Kidney (tissue), 14 donors: Measurements from ENCODE around the gene NUDT17. TPM values are rescaled to one million over a fixed set of nuclear protein-coding genes. Genes with fewer than 3 reads are reported as not detected.

ENCODE experiments used
- DNase-seq, 5 donors: peaks; one replicate each; pipeline ENCODE4 v3.0.0-alpha.2; 2013 to 2020
- FAIRE-seq: peaks from 2 replicates; lab custom pipeline; 2012; peaks lifted over from hg19 to GRCh38; lab: Jason Lieb, UNC
- H3K27ac ChIP-seq, 2 donors: one replicate each; pipeline ENCODE4 v1.7.0; 2013; ENCODE audit warnings: low read depth in 2 of 2, low read length in 2 of 2, inconsistent platforms in 1 of 2
- H3K27me3 ChIP-seq: one replicate; pipeline ENCODE4 v1.7.1; 2013; ENCODE audit warnings: low read length, inconsistent platforms; ENCODE audit not compliant: control insufficient read depth, insufficient read depth
- H3K36me3 ChIP-seq, 3 donors: one replicate each; pipeline versions ENCODE4 v1.7.0 to v1.7.1; 2013; ENCODE audit warnings: low read length in 3 of 3, control low read depth in 1 of 3, inconsistent platforms in 1 of 3; ENCODE audit not compliant: insufficient read depth in 3 of 3, control insufficient read depth in 2 of 3
- H3K4me1 ChIP-seq, 3 donors: one replicate each; pipeline versions ENCODE4 v1.7.0 to v1.7.1; 2013; ENCODE audit warnings: low read length in 3 of 3, inconsistent platforms in 1 of 3, low read depth in 1 of 3; ENCODE audit not compliant: control insufficient read depth in 2 of 3, insufficient read depth in 2 of 3
- H3K4me3 ChIP-seq, 3 donors: one replicate each; pipeline versions ENCODE4 v1.7.0 to v1.8.1; 2013; ENCODE audit warnings: low read length in 3 of 3, control low read depth in 1 of 3, inconsistent platforms in 1 of 3
- H3K9ac ChIP-seq, 3 donors: one replicate each; pipeline versions ENCODE4 v1.7.0 to v1.7.1; 2013; ENCODE audit warnings: low read length in 3 of 3, control low read depth in 1 of 3, inconsistent platforms in 1 of 3
- H3K9me3 ChIP-seq, 3 donors: one replicate each; pipeline versions ENCODE4 v1.7.0 to v1.7.1; 2013; ENCODE audit warnings: low read length in 3 of 3, control low read depth in 1 of 3, inconsistent platforms in 1 of 3; ENCODE audit not compliant: control insufficient read depth in 2 of 3, insufficient read depth in 1 of 3
- intact Hi-C: fragments of 100-400 bp; cut with DNase I; formaldehyde crosslinking; loops from one replicate; pipeline ENCODE4 v1.11.1; 2022
- polyA plus RNA-seq: library from polyadenylated mRNA; stranded (reverse); fragments of 350-450 nt; fragmentation: Illumina TruSeq; extraction: RNeasy Lipid Tissue Mini Kit (QIAGEN cat#74804); gene quantifications from one replicate; pipeline ENCODE4 v1.2.3, GENCODE V29; 2014; ENCODE audit warnings: low read depth, low replicate concordance; ENCODE audit not compliant: insufficient read depth
- total RNA-seq: library from RNA; stranded (reverse); fragmentation: NEBNext Ultra II Directional; extraction: Animal tissue kit (Norgen Biotek cat#: 25700); gene quantifications from one replicate; pipeline ENCODE4 v1.2.1, GENCODE V29; 2021
- TF ChIP-seq, protein P1 (sequence below): IDR thresholded peaks from 3 replicates; pipeline ENCODE4 v1.5.1; 2012; ENCODE audit warnings: mild to moderate bottlenecking, moderate library complexity, borderline replicate concordance; ENCODE audit not compliant: insufficient read depth; ENCODE audit errors: extremely low read depth
- donor health status: control.
- donor health status: control.
- donor health status: control.
- donor health status: control.
- donor health status: control.
- donor health status: DM: yes; HTN: yes; CAD: no.
- donor health status: Normal renal cell carcinoma (clear cell type).

Gene NUDT17
- total and polyA plus RNA-seq, 2 donors from 2014 or later, result 3.8 to 5.5 TPM

DNA sequence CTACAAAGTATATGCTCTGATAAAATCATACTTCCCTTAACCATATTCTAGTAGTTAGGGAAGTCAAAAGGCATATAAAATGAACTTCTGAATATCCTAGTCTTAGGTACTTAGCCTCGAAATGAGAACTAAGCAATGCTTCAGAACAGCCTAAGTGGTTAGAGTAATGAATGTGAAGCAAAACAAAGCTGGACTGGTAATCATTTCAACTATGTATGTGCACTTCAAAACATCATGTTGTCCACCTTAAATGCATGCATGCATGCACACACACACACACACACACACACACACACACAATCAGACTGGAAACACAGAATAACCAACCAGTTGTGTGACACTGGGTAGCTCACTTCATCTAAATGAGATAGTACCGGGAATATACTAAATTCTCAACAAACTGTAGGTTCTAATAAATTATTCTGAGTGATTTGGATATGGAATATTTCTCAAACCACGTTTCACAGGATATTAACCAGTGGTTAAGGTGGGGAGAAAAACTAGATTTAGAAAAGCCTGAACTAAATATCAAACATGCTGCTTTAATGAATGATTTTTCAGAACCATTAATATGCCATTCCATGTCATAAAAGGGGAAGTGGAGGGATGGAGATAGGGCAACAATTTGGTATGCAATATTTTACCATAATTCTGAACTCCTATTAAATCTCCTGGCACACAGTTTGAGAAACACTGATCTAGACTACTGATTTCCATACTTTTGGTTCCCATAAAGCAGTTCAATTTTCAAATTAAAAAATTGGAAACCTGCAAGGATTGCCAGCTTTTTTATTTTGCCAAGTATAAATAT lies 41.0 kb upstream of the NUDT17 start:
- no peak for FAIRE-seq
- H3K4me3 ChIP-seq, result no peak overlapping the region
- DNase-seq, result peak in 1 of 5 donors; percentile 14
- no peaks in the 10 kb centered on the region for H3K27me3 ChIP-seq
- H3K9ac ChIP-seq, result no peak overlapping the region
- intact Hi-C loops, result no loop called here
- TF ChIP-seq, protein P1, sequence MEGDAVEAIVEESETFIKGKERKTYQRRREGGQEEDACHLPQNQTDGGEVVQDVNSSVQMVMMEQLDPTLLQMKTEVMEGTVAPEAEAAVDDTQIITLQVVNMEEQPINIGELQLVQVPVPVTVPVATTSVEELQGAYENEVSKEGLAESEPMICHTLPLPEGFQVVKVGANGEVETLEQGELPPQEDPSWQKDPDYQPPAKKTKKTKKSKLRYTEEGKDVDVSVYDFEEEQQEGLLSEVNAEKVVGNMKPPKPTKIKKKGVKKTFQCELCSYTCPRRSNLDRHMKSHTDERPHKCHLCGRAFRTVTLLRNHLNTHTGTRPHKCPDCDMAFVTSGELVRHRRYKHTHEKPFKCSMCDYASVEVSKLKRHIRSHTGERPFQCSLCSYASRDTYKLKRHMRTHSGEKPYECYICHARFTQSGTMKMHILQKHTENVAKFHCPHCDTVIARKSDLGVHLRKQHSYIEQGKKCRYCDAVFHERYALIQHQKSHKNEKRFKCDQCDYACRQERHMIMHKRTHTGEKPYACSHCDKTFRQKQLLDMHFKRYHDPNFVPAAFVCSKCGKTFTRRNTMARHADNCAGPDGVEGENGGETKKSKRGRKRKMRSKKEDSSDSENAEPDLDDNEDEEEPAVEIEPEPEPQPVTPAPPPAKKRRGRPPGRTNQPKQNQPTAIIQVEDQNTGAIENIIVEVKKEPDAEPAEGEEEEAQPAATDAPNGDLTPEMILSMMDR, result no peak
- no peaks in the 10 kb centered on the region for H3K36me3 ChIP-seq
- H3K27ac ChIP-seq, result no peak overlapping the region
- H3K4me1 ChIP-seq, result peaks cover 0 to 6% (median 3%) of the 10 kb centered on the region in 3 donors
- no peaks in the 10 kb centered on the region for H3K9me3 ChIP-seq

DNA sequence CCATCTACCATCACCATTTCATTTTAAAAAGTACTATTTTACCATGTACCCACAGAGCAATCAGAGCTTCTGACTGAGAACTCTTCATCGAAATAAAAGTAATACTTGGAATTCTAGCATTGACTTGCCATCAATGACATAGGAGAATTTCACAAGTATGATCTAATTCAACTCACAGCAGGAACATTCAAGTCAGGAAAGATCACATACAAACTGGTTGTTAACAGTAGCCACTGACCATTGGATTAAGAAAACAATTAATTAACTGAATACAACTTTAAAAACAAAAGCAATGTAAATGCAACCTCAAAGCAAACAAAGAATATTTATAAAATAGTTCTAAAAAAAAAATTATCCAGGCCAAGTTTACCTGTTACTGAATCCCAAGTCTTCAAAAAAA lies 40.4 kb upstream of the NUDT17 start:
- FAIRE-seq (peak; percentile 6), DNase-seq (no peak)
- TF ChIP-seq, protein P1, result no peak
- Histone ChIP-seq H3K9ac (no peak overlapping the region), H3K27ac (no peak overlapping the region), H3K27me3 (no peaks in the 10 kb centered on the region), H3K9me3 (no peaks in the 10 kb centered on the region), H3K36me3 (no peaks in the 10 kb centered on the region), H3K4me3 (no peak overlapping the region), H3K4me1 (peaks cover 0 to 6% (median 3%) of the 10 kb centered on the region in 3 donors)
- intact Hi-C loops, result no loop called here

DNA sequence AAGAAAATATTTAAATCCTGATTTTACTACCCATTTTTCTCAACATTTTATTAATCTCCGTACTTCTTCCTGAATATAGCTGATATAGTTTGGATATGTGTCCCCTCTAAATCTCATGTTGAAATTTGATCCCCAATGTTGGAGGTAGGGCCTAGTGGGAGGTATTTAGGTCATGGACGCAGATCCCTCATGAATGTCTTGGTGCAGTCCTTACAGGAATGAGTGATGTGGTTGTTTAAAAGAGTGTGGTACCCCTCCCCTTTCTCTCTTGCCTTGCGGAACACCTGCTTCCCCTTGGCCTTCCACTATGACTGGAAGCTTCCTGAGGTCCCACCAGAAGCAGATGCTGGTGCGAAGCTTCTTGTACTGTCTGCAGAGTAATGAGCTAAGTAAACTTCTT lies 39.0 kb upstream of the NUDT17 start:
- TF ChIP-seq, protein P1, result no peak
- peaks cover 0 to 6% (median 3%) of the 10 kb centered on the region in 3 donors for H3K4me1 ChIP-seq
- no peak for FAIRE-seq

More for the DNA sequence above, 39.0 kb upstream of the NUDT17 start:
- no peaks in the 10 kb centered on the region for H3K27me3 ChIP-seq
- no peak overlapping the region for H3K9ac ChIP-seq
- no peak for DNase-seq
- H3K9me3 ChIP-seq, result no peaks in the 10 kb centered on the region
- intact Hi-C loops, result no loop called here
- H3K4me3 ChIP-seq, result no peak overlapping the region
- no peak overlapping the region for H3K27ac ChIP-seq
- H3K36me3 ChIP-seq, result no peaks in the 10 kb centered on the region
